HG03039 (cell line): ENCODE measurements around the gene TMEM62.
"Not testable (repeated sequence)": the region's sequence is repeated elsewhere in the genome, so short reads cannot be mapped to it uniquely, and the experiment has no call there.

Experiments used
- ATAC-seq: cut with Tn5 transposase; IDR thresholded peaks from one replicate; pipeline ENCODE4 v1.9.1; 2021; ENCODE audit warnings: mild to moderate bottlenecking, moderate library complexity; ENCODE audit not compliant: unreplicated experiment

The TMEM62 gene

GRCh38 chr15:43118829-43119228, 14.6 kb upstream of the TMEM62 start:
- no peak for ATAC-seq

DNA sequence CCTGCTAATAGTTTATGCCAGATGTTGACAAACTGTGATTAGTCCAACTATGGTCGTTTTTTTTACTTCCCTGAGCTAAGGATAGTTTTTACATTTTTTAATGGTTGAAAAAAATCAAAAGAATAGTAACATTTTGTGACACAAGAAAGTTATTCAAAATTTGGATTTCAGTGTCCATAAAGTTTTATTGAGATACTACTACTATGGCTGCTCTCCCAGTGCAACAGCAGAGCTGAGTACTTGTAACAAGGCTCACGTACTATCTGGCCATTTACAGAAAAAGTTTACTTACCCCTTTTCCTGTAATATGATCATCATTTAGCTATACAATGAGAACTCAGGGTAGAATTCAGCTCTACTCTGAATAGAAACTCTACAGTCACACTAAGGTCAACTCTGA, 11.5 kb upstream of the TMEM62 start:
- no peak for ATAC-seq

DNA sequence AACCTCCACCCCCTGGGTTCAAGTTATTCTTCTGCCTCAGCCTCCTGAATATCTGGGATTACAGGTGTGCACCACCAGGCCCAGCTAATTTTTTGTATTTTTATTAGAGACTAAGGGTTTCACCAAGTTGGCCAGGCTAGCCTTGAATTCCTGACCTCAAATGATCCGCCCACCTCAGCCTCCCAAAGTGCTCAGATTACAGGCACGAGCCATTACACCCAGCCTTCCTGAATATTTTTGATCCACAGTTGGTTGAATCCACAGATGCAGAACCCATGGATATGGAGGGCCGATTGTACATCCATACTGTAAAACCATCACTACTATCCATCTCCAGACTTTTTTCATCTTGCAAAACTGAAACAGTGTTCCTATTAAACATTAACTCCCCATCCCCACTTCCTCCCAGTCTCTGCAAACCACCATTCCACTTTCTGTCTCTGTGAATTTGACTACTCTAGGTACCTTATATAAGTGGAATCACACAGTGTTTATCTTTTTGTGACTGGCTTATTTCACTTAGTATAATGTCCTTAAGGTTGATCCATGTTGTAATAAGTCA, 8.2 kb upstream of the TMEM62 start:
- ATAC-seq = no peak

DNA sequence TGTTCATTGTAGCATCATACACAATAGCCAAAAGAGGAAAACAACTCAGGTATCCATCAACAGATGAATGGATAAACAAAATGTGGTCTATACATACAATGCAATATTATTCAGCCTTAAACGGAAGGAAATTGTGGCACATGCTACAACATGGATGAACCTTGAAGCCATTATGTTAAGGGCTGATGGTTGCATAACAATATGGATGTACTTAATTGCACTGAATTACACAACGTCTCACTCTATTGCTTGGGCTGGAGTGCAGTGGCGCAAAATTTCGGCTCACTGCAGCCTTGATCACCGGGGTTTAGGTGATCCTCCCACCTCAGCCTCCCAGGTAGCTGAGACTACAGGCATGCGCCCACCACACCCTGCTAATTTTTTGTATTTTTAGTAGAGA, 7.0 kb upstream of the TMEM62 start:
- ATAC-seq = no peak

GRCh38 chr15:43127752-43128151, 5.6 kb upstream of the TMEM62 start:
- no peak for ATAC-seq

GRCh38 chr15:43128174-43128979, 5.0 kb upstream of the TMEM62 start:
- not testable (repeated sequence) for ATAC-seq

DNA sequence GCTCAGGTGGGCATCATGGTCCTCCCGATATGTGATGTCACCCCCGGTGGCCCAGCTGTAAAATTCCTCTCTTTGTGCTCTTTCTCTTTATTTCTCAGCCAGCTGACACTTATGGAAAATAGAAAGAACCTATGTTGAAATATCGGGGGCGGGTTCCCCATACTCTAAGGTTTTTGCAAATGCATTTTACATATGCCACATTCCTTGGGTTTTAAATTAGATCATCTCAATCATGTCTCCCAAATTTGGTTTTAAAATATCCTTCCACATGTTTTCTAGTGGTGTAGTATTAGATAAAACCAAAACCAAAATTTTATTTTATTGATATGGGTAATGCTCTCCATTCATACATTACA, 4.4 kb upstream of the TMEM62 start:
- ATAC-seq = no peak

DNA sequence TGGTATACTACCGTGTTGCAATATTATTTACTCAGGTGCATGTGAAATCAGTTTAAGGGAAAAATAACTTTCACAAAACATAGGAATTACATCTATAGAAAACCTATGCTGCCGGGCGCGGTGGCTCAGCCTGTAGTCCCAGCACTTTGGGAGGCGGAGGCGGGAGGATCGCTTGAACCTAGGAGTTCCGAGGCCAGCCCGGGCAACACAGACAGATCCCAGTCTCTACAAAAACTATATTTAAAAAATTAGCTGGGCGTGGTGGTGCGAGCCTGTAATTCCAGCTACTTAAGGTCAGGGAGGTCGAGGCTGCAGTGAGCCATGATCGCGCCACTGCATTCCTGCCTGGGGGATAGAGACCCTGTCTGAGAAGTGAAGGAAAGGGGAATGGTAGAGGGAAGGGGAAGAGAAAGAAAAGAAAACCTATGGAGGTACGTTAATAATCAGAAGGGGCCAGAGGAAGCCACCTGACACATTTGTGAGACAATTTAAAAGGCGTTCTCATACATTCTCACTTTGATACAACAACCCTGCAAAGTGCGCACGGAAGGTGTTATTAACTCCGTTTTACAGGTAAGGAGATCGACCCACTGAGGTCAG, 456 bp upstream of the TMEM62 start:
- no peak for ATAC-seq

GRCh38 chr15:43134157-43134635, 810 bp downstream of the TMEM62 start:
- ATAC-seq = no peak

- ATAC-seq = no peak
Measured at GRCh38 chr15:43135351-43135750, 2.0 kb downstream of the TMEM62 start.

DNA sequence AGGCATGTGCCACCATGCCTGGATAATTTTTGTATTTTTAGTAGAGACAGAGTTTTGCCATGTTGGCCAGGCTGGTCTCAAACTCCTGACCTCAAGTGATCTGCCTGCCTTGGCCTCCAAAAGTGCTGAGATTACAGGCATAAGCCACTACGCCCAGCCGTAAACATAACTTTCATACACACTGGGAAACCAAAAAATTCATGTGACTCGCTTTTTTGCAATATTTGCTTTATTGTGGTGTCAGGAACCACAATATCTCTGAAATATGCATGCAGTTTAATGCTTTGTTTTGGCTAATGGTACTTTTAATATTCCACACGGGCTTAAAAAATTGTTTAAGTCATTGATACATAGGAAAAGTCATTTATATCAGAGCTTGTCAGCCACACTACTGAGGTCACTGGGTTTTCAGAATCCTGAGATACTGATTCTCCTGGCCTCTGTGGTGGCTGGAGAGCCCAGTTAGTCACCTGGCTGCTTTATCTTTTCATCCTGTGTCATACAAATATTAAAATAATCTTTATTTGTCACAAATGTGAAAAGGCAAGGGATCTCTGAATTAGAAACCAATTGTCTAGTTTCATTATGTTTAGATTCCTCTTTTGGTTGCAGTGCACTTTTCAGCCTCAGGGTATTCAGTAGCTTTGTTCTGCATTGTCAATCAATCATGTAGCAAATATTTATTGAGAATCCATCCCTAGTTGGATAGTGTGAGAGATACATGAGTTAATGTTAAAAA, 10.0 kb downstream of the TMEM62 start:
- no peak for ATAC-seq

DNA sequence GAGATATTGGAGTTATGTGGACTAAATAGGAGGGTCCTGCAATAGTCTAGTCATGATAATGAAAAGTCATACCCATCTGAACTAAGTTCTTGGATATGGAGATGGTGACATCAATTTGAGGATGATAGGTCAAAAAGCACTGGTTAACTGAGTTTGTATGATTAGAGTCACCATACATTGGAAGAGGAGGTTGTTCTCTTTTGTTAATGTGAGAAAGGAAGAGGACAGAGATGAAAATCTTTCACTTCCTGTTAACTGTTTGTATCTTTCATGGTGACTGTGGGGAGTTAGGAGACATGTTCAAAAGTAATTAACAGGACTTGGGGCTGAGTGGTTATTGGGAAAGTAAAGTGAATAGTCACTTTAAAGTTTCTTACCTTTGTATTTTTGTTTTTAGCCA, 11.1 kb downstream of the TMEM62 start:
- ATAC-seq = no peak

DNA sequence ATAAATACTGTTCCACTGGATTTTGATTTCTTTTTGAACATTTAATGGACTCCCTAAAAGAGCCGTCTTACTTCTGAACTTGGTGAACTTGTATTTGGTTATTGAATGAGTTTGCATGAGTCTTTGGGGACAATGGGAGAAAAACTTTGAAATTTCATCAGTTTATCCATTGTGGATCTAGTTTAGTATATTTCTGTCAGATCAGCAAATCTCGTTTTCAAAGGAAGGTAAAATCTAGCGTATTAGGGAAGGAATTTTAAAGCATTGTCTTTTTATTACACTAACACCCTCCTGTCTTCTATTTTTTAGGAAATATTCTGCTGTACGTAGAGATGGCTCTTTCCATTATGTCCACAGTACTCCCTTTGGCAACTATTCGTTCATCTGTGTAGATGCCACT, 12.8 kb downstream of the TMEM62 start:
- ATAC-seq = no peak

DNA sequence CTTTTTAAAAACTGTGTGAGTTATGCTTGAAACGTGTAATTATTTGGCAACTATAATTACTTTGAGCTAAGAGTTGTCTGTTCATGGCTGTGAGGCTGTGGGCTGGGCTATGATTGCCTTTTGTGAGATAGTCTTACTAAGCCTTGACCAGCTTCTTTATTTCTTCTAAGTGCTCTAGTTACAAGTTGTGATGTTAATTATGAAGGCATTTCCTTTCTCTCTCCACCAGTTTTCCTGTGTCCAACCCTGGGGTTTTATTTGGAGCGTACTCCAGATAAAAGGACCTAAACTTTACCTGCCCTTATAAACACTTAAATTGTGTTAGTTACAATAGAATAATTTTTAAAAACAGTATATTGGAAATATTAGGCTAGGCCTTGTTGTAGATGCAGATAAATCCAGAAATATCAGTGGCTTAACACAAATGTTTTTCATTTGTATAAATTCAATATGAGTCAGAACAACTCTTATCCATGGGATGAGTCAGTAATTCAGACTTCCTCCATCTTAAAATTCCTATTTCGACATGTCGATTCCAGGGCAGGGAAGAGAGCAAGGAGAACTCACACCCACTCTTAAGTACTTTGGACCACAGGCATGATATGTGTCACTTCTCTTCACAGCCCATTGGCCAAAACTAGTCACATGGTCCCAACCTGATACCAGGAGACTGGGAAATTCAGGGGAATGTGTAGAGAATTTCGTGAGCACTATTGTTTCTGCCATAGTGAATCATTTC, 17.0 kb downstream of the TMEM62 start:
- ATAC-seq = no peak

GRCh38 chr15:43151688-43152087, 18.3 kb downstream of the TMEM62 start:
- ATAC-seq = no peak

GRCh38 chr15:43153269-43153668, 19.9 kb downstream of the TMEM62 start:
- no peak for ATAC-seq

GRCh38 chr15:43165801-43166325, 32.5 kb downstream of the TMEM62 start:
- no peak for ATAC-seq

DNA sequence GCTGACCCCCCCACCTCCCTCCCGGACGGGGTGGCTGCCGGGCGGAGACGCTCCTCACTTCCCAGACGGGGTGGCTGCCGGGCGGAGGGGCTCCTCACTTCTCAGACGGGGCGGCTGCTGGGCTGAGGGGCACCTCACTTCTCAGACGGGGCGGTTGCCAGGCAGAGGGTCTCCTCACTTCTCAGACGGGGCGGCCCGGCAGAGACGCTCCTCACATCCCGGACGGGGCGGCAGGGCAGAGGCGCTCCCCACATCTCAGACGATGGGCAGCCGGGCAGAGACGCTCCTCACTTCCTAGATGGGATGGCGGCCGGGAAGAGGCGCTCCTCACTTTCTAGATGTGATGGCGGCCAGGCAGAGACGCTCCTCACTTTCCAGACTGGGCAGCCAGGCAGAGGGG, 33.9 kb downstream of the TMEM62 start:
- not testable (repeated sequence) for ATAC-seq

GRCh38 chr15:43168192-43169107, 35.1 kb downstream of the TMEM62 start:
- ATAC-seq = no peak

- ATAC-seq = no peak
Measured at GRCh38 chr15:43169888-43170287, 36.5 kb downstream of the TMEM62 start.
